SU-DHL-6 (cell line): Measurements from ENCODE around the gene ONECUT1.
"Not testable (repeated sequence)": the region's sequence is repeated elsewhere in the genome, so short reads cannot be mapped to it uniquely, and the experiment has no call there.

Source experiments
- H2AFZ ChIP-seq: fragments of 200-600 bp; sonication (generic); 2 replicates; pipeline ENCODE4 v1.6.1; 2014; ENCODE audit warnings: low read depth, mild to moderate bottlenecking, moderate library complexity, mixed read lengths, antibody characterized with exemption, low read length; ENCODE audit not compliant: severe bottlenecking
- H3F3A ChIP-seq: fragments of 200-600 bp; shearing (Covaris generic); 2 replicates; pipeline ENCODE4 v1.6.0; 2016; ENCODE audit warnings: antibody characterized with exemption, mild to moderate bottlenecking; ENCODE audit not compliant: insufficient read depth
- H3K27ac ChIP-seq: fragments of 200-600 bp; sonication (generic); 2 replicates; pipeline ENCODE4 v1.5.1; 2016; ENCODE audit warnings: low read depth, mild to moderate bottlenecking, low read length, moderate library complexity, mixed read lengths
- H3K27me3 ChIP-seq: fragments of 200-600 bp; sonication (generic), shearing (Covaris generic); 2 replicates; pipeline ENCODE4 v1.6.0; 2014; ENCODE audit warnings: mild to moderate bottlenecking, low read length
- H3K36me3 ChIP-seq: fragments of 200-600 bp; sonication (generic); 2 replicates; pipeline ENCODE4 v1.6.1; 2014; ENCODE audit warnings: mild to moderate bottlenecking, low read length, mixed read lengths
- H3K4me2 ChIP-seq: fragments of 300-600, 200-600 bp; shearing (Covaris generic), sonication (generic); 2 replicates; pipeline ENCODE4 v1.6.0; 2014; ENCODE audit warnings: low read length, low read depth, mild to moderate bottlenecking; ENCODE audit not compliant: poor library complexity, severe bottlenecking
- H3K4me3 ChIP-seq: fragments of 200-600 bp; sonication (generic); 2 replicates; pipeline ENCODE4 v1.5.1; 2014; ENCODE audit warnings: antibody characterized with exemption, low read length, mild to moderate bottlenecking, mixed read lengths; ENCODE audit not compliant: insufficient read depth, poor library complexity, severe bottlenecking
- H3K79me2 ChIP-seq: fragments of 200-600 bp; sonication (generic); 2 replicates; pipeline ENCODE4 v1.6.1; 2014; ENCODE audit warnings: mild to moderate bottlenecking, low read length, moderate library complexity; ENCODE audit not compliant: insufficient read depth
- H3K9ac ChIP-seq: fragments of 200-600 bp; sonication (generic); 2 replicates; pipeline ENCODE4 v1.7.0; 2014; ENCODE audit warnings: mild to moderate bottlenecking, low read length
- H3K9me2 ChIP-seq: fragments of 200-600 bp; sonication (generic); replicated peaks from 2 replicates; pipeline ENCODE4 v1.6.1; 2014; ENCODE audit warnings: low read length; ENCODE audit not compliant: insufficient read depth
- H3K9me3 ChIP-seq: fragments of 200-600 bp; sonication (generic); 2 replicates; pipeline ENCODE4 v1.6.1; 2014; ENCODE audit warnings: low read length, mixed read lengths; ENCODE audit not compliant: insufficient read depth
- H4K20me1 ChIP-seq: fragments of 200-600 bp; sonication (generic); 2 replicates; pipeline ENCODE4 v1.6.1; 2014; ENCODE audit warnings: low read depth, mild to moderate bottlenecking, antibody characterized with exemption, low read length, moderate library complexity, mixed read lengths
- EZH2phosphoT487 ChIP-seq: fragments of 200-600 bp; sonication (generic), shearing (Covaris generic); conservative IDR thresholded peaks from 2 replicates; pipeline ENCODE4 v1.6.1; 2018; ENCODE audit warnings: mild to moderate bottlenecking, antibody characterized with exemption, low read length, moderate library complexity, mixed read lengths
- TF ChIP-seq, protein P1 (sequence below): fragments of 200-600 bp; sonication (generic); IDR thresholded peaks from one replicate; pipeline ENCODE4 v1.5.1; 2017; ENCODE audit warnings: antibody characterized with exemption, mild to moderate bottlenecking, low read length, moderate library complexity; ENCODE audit not compliant: insufficient read depth, poor library complexity, severe bottlenecking

ONECUT1 gene

GRCh38 chr15:52790169-52790708 lies at the start of gene ONECUT1:
TSS of gene ONECUT1 (minus strand) at chr15:52790336. CDS start at chr15:52789884, 452 bp downstream.
- no peak within 1 kb of the TSS for H3K27ac ChIP-seq
- no peaks in the 10 kb centered on the region for H3F3A ChIP-seq
- H4K20me1 ChIP-seq, result no peaks in the 10 kb centered on the region
- H3K4me2 ChIP-seq, result peak within 1 kb of the TSS; percentile 91
- peak within 1 kb of the TSS; percentile 59 for H3K4me3 ChIP-seq
- no peaks in the 10 kb centered on the region for H3K9me3 ChIP-seq
- no peaks in the 10 kb centered on the region for H3K79me2 ChIP-seq
- no peak for TF ChIP-seq EZH2phosphoT487
- TF ChIP-seq, protein P1, sequence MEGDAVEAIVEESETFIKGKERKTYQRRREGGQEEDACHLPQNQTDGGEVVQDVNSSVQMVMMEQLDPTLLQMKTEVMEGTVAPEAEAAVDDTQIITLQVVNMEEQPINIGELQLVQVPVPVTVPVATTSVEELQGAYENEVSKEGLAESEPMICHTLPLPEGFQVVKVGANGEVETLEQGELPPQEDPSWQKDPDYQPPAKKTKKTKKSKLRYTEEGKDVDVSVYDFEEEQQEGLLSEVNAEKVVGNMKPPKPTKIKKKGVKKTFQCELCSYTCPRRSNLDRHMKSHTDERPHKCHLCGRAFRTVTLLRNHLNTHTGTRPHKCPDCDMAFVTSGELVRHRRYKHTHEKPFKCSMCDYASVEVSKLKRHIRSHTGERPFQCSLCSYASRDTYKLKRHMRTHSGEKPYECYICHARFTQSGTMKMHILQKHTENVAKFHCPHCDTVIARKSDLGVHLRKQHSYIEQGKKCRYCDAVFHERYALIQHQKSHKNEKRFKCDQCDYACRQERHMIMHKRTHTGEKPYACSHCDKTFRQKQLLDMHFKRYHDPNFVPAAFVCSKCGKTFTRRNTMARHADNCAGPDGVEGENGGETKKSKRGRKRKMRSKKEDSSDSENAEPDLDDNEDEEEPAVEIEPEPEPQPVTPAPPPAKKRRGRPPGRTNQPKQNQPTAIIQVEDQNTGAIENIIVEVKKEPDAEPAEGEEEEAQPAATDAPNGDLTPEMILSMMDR, result no peak
- no peaks in the 10 kb centered on the region for H3K36me3 ChIP-seq
- H2AFZ ChIP-seq, result peak within 1 kb of the TSS; percentile 100
- no peaks in the 10 kb centered on the region for H3K9me2 ChIP-seq
- H3K27me3 ChIP-seq, result no peaks in the 10 kb centered on the region
- peak within 1 kb of the TSS; percentile 64 for H3K9ac ChIP-seq

DNA sequence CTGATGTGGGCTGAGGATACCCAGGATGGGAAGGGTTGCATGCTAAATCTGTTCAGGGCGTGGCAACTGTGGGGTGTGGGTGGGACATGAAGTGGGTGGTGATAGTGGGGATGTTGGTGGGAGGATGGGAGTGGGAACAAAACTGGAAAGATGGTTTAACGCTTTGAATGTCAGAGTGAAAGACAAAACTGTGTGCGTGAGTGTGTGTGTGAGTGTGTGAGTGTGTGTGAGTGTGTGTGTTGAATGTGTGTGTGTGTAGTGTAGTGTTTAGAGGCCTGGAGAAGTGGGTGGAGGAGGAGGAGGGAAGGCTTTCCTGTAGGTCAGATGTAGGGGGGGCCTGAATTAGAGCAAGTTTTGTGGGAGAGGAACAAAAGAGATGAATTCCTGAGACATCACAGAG lies 44.2 kb upstream of the ONECUT1 start:
- H4K20me1 ChIP-seq, result no peaks in the 10 kb centered on the region
- H3F3A ChIP-seq, result no peaks in the 10 kb centered on the region
- H3K27me3 ChIP-seq, result no peaks in the 10 kb centered on the region
- no peak overlapping the region for H3K4me2 ChIP-seq
- no peak overlapping the region for H2AFZ ChIP-seq
- H3K9ac ChIP-seq, result no peak overlapping the region
- no peaks in the 10 kb centered on the region for H3K36me3 ChIP-seq
- no peaks in the 10 kb centered on the region for H3K79me2 ChIP-seq
- H3K27ac ChIP-seq, result no peak overlapping the region
- H3K4me3 ChIP-seq, result no peak overlapping the region
- no peaks in the 10 kb centered on the region for H3K9me2 ChIP-seq
- no peaks in the 10 kb centered on the region for H3K9me3 ChIP-seq
- TF ChIP-seq, protein P1, result no peak
- no peak for TF ChIP-seq EZH2phosphoT487

GRCh38 chr15:52824169-52824942 lies 34.2 kb upstream of the ONECUT1 start:
- H3K79me2 ChIP-seq, H3K4me2 ChIP-seq, H3F3A ChIP-seq, H3K27me3 ChIP-seq, H3K36me3 ChIP-seq, H4K20me1 ChIP-seq, H3K4me3 ChIP-seq, H3K9ac ChIP-seq, H3K9me2 ChIP-seq, H3K27ac ChIP-seq, H3K9me3 ChIP-seq, H2AFZ ChIP-seq: not testable (repeated sequence)

- H3F3A ChIP-seq, result no peaks in the 10 kb centered on the region
- H3K36me3 ChIP-seq, result no peaks in the 10 kb centered on the region
- no peak overlapping the region for H2AFZ ChIP-seq
- no peaks in the 10 kb centered on the region for H3K9me2 ChIP-seq
- no peaks in the 10 kb centered on the region for H3K9me3 ChIP-seq
- H3K9ac ChIP-seq, result no peak overlapping the region
- no peak for TF ChIP-seq EZH2phosphoT487
- TF ChIP-seq, protein P1, result no peak
- H4K20me1 ChIP-seq, result no peaks in the 10 kb centered on the region
- H3K27ac ChIP-seq, result no peak overlapping the region
- H3K79me2 ChIP-seq, result no peaks in the 10 kb centered on the region
- no peaks in the 10 kb centered on the region for H3K27me3 ChIP-seq
- H3K4me3 ChIP-seq, result no peak overlapping the region
- no peak overlapping the region for H3K4me2 ChIP-seq
Measured at GRCh38 chr15:52822475-52822874, 32.3 kb upstream of the ONECUT1 start.
